Activated CD8-positive, alpha-beta memory T cell treated with anti-CD3 and anti-CD28 coated beads, Interleukin-2, amount 50 U/mL, for 24 hours (primary cell): ENCODE results near the gene PPARA.

Experiments
- DNase-seq: peaks from one replicate; pipeline ENCODE4 v3.0.0-alpha.2; 2020; ENCODE audit errors: extremely low read depth

PPARA gene

GRCh38 chr22:46150034-46150654, at the start of gene PPARA:
PPARA (plus strand) TSS chr22:46150526; CDS start chr22:46198384, 47,858 bp downstream.
- DNase-seq = peak; percentile 50

- DNase-seq = no peak
Measured at GRCh38 chr22:46102159-46102558, 48.2 kb upstream of the PPARA start.

- DNase-seq = no peak
Measured at GRCh38 chr22:46102752-46103151, 47.6 kb upstream of the PPARA start.

GRCh38 chr22:46103181-46103580, 47.1 kb upstream of the PPARA start:
- DNase-seq = no peak

- no peak for DNase-seq
Measured at GRCh38 chr22:46103664-46104063, 46.7 kb upstream of the PPARA start.

GRCh38 chr22:46104170-46104880, 46.0 kb upstream of the PPARA start:
- no peak for DNase-seq

GRCh38 chr22:46104881-46105493, 45.3 kb upstream of the PPARA start:
- DNase-seq = no peak

- no peak for DNase-seq
Measured at GRCh38 chr22:46105494-46106278, 44.6 kb upstream of the PPARA start.

- no peak for DNase-seq
Measured at GRCh38 chr22:46106279-46107022, 43.9 kb upstream of the PPARA start.

- DNase-seq = no peak
Measured at GRCh38 chr22:46107089-46107664, 43.1 kb upstream of the PPARA start.

- no peak for DNase-seq
Measured at GRCh38 chr22:46107753-46108563, 42.4 kb upstream of the PPARA start.

- DNase-seq = no peak
Measured at GRCh38 chr22:46108564-46109473, 41.5 kb upstream of the PPARA start.

- DNase-seq = no peak
Measured at GRCh38 chr22:46109474-46110003, 40.8 kb upstream of the PPARA start.

GRCh38 chr22:46110215-46110614, 40.1 kb upstream of the PPARA start:
- no peak for DNase-seq

GRCh38 chr22:46111645-46112306, 38.5 kb upstream of the PPARA start:
- no peak for DNase-seq

- DNase-seq = no peak
Measured at GRCh38 chr22:46112405-46112804, 37.9 kb upstream of the PPARA start.

- DNase-seq = no peak
Measured at GRCh38 chr22:46113110-46113909, 37.0 kb upstream of the PPARA start.
